BE2C (cell line): ENCODE data around the gene BAG5.
"Not testable (repeated sequence)": the region's sequence is repeated elsewhere in the genome, so short reads cannot be mapped to it uniquely, and the experiment has no call there.

Experiments used
- DNase-seq: peaks from one replicate; pipeline ENCODE4 v3.0.0-alpha.2; 2020
- H3K27me3 ChIP-seq: fragments of 250-450 bp; sonication (Bioruptor Pico); 2 replicates; pipeline ENCODE4 v1.5.1; 2020; ENCODE audit warnings: mild to moderate bottlenecking
- H3K36me3 ChIP-seq: fragments of 250-450 bp; sonication (Bioruptor Pico); 2 replicates; pipeline ENCODE4 v1.5.1; 2020; ENCODE audit warnings: mild to moderate bottlenecking
- H3K4me1 ChIP-seq: fragments of 250-450 bp; sonication (Bioruptor Pico); 2 replicates; pipeline ENCODE4 v1.5.1; 2020
- H3K4me3 ChIP-seq: 2 replicates; pipeline ENCODE4 v1.5.1; 2011; ENCODE audit warnings: low read depth, low read length
- H3K9me3 ChIP-seq: fragments of 250-450 bp; sonication (Bioruptor Pico); 2 replicates; pipeline ENCODE4 v1.5.1; 2020
- TF ChIP-seq, protein P1 (sequence below): IDR thresholded peaks from 2 replicates; pipeline ENCODE4 v1.5.1; 2012; ENCODE audit warnings: mild to moderate bottlenecking, low read depth, low read length

BAG5 gene

DNA sequence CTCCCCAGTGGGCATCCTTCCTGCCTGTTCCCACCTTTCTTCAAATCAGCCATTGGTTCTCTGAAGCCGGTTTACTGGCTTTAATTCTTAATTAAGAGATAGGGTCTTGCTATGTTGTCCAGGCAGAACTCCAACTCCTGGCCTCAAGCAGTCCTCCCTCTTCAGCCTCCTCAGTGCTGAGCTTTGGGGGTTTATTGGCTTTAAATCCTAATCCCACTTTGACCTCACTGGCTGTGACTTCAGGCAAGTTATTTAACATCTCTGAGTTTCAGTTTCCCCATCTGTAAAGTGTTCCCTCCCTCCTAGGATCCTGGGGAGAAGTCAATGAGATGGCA lies 35.6 kb downstream of the BAG5 start:
- TF ChIP-seq, protein P1, sequence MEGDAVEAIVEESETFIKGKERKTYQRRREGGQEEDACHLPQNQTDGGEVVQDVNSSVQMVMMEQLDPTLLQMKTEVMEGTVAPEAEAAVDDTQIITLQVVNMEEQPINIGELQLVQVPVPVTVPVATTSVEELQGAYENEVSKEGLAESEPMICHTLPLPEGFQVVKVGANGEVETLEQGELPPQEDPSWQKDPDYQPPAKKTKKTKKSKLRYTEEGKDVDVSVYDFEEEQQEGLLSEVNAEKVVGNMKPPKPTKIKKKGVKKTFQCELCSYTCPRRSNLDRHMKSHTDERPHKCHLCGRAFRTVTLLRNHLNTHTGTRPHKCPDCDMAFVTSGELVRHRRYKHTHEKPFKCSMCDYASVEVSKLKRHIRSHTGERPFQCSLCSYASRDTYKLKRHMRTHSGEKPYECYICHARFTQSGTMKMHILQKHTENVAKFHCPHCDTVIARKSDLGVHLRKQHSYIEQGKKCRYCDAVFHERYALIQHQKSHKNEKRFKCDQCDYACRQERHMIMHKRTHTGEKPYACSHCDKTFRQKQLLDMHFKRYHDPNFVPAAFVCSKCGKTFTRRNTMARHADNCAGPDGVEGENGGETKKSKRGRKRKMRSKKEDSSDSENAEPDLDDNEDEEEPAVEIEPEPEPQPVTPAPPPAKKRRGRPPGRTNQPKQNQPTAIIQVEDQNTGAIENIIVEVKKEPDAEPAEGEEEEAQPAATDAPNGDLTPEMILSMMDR, result no peak
- no peaks in the 10 kb centered on the region for H3K9me3 ChIP-seq
- H3K4me1 ChIP-seq, result peaks cover 9% of the 10 kb centered on the region; the same call in 1 of the 2 replicates

DNA sequence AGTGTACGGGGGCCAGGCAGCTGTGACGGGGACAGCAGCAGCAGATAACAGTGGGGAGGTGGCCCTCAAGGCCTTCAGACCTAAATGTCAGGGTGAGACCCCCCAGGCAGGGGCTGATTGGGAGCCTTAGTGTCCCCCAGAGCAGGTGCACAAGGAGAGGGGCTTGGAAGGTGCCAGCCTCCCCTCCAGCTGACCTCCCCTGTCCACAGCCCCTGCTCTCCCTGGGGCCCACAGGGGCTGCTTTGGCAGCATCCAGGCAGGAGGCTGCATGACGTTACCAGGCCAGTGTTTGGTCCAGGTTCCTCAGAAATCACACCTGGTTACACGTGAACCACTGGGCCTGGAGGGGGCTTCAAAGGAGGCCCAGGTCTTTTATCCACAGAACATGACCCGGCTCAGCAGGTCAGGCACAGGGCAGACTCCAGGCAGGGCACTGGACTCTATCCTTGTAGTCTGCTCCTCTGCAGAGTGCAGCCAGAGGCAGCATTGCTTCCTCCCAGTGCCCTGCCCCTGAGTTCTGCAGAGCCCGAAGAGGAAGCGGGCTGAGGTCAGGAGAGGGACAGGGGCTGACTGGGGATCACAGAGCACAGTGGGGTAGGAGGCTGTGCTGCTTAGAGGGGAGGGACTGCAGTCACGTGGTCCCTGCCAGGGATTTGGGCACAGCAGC lies 36.1 kb downstream of the BAG5 start:
- H3K27me3 ChIP-seq, result peaks cover 10% of the 10 kb centered on the region
- no peak for DNase-seq
- H3K9me3 ChIP-seq, result no peaks in the 10 kb centered on the region
- peaks cover 18% of the 10 kb centered on the region for H3K36me3 ChIP-seq
- peaks cover 9% of the 10 kb centered on the region; the same call in 1 of the 2 replicates for H3K4me1 ChIP-seq
- TF ChIP-seq, protein P1, result no peak
- H3K4me3 ChIP-seq, result no peak overlapping the region

More for the DNA sequence above, 35.6 kb downstream of the BAG5 start:
- H3K27me3 ChIP-seq, result peaks cover 10% of the 10 kb centered on the region
- H3K36me3 ChIP-seq, result peaks cover 15% of the 10 kb centered on the region
- no peak for DNase-seq
- H3K4me3 ChIP-seq, result no peak overlapping the region

DNA sequence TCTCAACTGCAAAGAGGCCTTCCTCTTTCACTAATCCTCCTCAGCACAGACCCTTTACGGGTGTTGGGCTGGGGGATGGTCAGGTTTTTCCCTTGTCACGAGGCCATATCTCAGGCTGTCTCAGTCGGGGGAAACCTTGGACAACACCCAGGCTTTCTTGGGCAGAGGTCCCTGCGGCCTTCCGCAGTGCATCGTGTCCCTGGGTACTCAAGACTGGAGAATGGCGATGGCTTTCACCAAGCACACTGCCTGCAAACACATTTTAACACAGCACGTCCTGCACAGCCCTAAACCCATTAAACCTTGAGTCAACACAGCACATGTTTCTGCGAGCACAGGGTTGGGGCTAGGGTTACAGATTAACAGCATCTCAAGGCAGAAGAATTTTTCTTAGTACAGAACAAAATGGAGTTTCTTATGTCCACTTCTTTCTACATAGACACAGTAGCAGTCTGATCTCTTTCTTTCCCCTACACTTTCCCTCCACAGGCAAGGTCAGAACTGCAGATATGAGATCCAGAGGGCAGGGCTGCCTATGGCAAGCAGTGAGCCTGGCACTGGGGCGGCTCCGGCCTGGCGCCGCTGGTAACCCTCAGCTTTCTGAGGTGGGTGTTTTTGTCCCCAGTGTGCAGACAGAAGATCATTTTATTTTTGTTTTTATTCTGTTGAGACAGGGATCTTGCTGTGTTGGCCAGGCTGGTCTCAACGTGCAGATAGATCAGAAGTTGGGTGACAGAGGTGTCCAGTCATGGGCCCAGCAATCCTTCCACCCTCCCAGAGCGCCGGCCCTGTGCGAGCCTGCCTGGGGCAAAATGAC lies 36.8 kb downstream of the BAG5 start:
- H3K4me1 ChIP-seq, result peaks cover 13% of the 10 kb centered on the region

DNA sequence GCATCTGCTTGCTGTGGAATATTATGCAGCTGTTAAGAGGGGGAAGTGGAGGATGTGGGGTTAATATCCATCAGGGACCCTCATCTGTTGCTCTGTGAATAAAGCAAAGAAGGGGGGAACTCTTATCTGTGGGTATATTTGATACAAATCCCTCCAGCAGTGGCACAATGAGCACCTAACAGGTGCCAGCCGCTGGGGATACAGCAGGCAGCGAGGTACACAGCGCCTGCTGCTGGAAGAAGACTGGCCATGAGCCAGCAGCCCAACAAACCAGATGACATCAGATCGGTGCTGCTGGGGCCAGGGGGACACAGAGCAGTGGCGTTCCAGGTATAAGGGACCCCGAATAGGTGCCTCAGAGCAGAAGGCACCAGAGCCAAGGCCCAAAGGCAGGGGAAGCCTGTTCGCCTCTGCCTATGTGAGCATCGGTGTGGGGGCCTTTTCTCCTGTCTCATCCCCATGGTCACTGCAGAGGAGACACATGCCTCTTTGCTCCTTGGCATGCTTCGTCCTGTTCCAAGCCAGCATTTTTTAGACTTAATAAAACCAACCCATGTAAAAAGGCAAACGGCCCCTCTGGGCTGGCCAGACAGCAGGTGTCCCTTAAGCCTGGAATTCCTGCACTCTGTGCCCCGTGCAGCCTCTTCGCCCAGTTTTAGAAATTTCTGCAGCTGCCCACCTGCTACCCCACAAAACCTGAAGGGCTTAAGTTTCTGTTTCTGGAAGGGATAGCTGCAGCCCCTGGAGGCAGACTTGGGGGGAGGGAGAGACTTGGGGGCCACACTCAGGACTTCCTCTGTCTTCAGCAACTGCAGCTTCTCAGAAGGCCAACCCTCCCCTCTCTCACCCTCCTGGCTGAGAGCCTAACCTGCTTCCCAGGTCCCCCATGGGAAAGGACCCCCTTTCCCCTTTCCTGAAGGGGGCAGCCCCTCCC lies 38.2 kb downstream of the BAG5 start:
- Histone ChIP-seq H3K27me3 (peaks cover 10% of the 10 kb centered on the region), H3K4me1 (peaks cover 27% of the 10 kb centered on the region), H3K9me3 (no peaks in the 10 kb centered on the region), H3K36me3 (peaks cover 23% of the 10 kb centered on the region), H3K4me3 (no peak overlapping the region)
- DNase-seq, result no peak
- TF ChIP-seq, protein P1, result no peak

More for the DNA sequence above, 36.8 kb downstream of the BAG5 start:
- DNase-seq, H3K9me3 ChIP-seq, H3K4me3 ChIP-seq: not testable (repeated sequence)
- Histone ChIP-seq H3K36me3 (peaks cover 18% of the 10 kb centered on the region), H3K27me3 (peaks cover 10% of the 10 kb centered on the region)

DNA sequence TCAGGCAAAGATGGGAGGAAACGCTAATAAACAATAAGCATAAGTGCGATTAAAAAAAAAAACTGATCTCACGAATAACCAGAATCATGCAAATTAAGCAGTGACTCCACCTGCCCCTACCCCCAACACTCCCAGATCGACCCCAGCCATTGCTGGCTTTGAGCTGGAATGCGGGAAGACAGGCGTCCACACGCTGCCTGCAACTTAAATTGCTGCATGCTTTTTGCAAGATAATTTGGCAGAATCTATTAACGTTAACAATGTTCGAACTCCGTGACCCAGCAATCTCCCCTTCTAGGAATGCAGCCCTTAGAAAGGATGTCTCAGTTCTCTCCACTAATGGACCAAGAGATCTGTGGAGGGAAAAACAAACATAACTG lies 38.9 kb downstream of the BAG5 start:
- H3K4me3 ChIP-seq, result no peak overlapping the region
- DNase-seq, result no peak
- TF ChIP-seq, protein P1, result no peak

More for the DNA sequence above, 38.9 kb downstream of the BAG5 start:
- peaks cover 26% of the 10 kb centered on the region for H3K36me3 ChIP-seq
- H3K9me3 ChIP-seq, result no peaks in the 10 kb centered on the region
- H3K27me3 ChIP-seq, result peaks cover 10% of the 10 kb centered on the region
- peaks cover 33% of the 10 kb centered on the region for H3K4me1 ChIP-seq
